Nucleus accumbens (tissue), 56 donors: ENCODE results near the gene TGM5.
"Not testable (repeated sequence)": the region's sequence is repeated elsewhere in the genome, so short reads cannot be mapped to it uniquely, and the experiment has no call there.

Experiments
- DNase-seq, 56 donors: peaks; one replicate each; lab custom pipeline; 2025; lab: John Stamatoyannopoulos, UW

TGM5 gene

DNA sequence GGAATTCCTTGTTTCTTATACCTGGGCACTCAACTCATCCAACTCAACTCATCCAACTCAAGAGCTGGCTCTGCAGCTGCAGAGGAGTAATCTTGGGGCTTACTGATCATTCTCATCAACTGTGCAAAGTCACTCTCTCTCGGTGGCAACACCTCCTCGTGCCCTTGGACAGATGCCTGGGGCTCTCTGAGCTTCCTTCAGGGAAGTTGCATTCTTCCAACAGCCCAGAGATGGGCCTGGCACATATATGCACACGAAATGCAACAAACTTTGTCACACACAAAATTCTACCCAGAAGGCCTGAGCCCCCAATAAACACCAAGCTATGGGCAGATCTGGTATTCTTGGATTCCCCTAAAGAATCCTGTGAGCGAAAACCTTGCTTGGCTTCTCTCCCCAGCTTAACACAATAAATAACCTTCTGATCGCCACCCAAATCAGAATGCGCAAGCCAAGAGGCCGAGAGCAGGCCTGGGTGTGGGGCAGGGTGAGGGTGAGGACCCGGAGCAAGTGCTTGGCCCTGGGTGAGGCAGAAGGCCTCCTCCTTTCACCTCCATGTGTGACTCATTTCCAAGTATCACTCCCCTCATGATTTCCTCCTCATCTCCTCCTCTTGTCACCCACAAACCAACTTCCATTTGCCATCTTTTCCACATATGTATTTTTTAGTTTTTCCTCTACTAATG is 15.4 kb downstream of the TGM5 start:
- DNase-seq, result no peak

DNA sequence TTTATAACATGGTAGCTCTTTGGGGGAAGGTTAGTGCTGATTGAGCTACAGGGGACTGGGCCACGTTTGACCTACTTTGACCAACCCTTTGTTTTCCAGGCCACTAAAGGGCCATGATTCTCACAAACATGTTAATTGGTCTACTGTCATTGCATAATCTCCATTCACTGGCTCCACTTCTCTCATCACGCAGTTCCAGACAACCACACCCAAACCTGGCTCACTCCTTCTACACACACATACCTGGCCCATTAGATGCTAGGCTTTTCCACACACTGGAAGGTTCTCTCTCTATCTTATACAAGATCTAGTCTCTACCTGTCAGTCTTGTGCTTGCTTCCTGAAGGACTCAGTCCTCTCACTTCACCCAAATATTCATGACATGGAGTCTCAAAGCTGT is 15.9 kb downstream of the TGM5 start:
- DNase-seq, result no peak

DNA sequence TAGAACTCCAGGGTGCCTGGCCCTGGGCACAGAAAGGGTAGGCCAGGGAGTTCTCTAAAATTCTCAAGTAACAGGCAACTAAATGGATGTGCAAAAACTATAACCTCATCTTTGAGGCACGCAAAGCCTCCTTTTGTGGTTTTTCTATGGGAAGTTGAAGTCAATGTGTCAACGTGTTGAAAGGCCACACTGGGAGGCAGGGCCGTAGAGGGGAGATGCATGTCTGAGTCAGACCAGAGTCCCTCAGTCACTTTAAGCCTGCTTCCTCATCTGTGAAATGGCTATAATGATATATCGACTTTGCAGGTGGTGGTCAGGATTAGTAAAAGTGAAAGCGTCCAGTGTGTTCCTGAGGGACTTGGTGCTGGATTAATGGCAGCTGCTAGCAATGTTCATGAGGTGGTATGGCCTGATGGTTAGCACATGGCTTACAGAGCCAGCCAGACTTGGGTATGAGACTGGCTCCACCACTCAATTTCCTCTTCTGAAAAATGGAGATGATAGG is 17.0 kb downstream of the TGM5 start:
- no peak for DNase-seq

DNA sequence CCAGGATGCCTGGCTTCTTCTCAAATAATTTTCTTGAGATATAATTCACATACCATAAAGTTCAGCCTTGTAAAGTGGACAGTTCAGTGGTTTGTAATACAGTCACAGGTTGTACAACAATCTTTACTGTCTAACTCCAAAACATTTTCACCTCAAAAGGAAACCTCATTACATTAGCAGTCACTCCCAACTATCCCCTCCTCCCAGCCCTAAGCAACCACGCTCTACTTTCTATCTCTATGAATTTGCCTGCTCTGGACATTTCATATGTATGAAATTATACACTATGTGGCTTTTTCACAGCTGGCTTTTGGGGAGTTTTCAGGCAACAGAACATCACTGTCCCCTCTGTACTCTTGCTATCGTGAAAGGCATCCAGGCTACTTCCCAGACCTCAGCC is 17.5 kb downstream of the TGM5 start:
- DNase-seq, result no peak

DNA sequence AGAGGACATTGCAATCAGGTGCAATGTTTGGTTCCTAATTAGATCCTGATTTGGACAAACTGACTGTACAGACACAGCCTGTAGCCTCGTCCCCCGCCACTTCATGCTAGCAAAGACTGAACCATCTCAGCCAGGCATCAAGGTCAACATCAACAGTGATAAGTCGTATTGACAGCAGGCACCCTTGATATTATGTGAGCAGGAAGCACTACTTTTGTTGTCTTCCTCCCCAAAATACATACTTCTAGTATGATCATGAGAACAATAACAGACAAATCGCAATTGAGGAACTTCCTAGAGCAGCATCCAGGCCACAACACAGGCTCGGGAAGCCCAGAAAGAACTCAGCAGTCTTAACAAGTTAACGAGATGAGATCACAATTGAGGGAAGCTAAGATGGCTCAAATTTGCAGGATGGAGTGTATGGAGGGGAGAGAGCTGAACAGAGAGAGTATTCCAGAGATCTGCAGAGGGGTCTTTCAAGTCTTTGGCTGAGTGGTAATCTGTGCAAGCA is 20.4 kb downstream of the TGM5 start:
- no peak for DNase-seq

DNA sequence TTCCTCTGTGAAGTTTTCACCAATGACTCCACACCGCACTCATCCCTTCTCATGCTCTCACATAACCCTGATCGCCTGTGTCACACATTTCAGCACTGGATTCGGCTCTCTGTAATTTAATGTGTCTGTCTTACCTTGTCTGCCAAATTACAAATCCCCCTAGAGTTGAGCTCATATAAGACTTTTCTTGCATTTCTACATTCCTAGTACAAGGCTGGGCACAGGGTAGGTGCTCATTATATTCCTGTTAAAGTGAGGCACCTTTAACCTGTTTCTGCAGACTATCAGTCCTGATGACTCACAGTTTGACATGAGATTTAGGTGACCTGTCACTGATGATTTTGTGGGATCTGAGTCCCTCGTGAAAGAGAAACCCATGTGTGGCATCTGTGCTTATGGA is 22.6 kb downstream of the TGM5 start:
- no peak for DNase-seq

DNA sequence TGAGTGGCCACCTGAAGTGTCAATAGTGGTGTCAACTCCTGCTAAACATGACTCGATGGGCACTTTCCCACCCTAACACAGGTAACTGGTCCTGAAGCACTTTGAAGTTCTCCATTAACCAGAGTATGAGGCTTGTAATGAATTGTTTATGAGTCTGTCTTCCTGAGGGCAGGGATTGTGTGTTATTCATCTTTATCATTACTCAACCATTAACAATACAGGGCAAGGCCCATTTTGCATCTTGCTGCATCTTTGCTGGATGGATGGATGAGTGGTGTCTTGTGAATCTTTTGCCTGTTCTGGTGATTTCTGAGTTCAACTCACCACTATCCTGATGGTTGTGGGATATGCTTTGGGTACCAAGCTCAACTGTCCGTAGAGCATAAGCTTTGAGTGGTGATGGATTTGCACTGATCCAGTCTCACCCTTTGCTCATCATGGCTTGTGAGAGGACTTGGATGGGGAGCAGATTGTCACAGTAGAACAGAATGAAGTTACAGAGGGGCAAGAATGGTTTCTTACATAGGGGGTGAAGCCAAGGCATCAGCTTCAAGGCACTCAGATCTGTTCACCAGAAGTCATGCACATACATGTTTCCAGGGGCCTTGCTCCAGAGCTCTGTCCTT is 23.6 kb downstream of the TGM5 start:
- no peak for DNase-seq

DNA sequence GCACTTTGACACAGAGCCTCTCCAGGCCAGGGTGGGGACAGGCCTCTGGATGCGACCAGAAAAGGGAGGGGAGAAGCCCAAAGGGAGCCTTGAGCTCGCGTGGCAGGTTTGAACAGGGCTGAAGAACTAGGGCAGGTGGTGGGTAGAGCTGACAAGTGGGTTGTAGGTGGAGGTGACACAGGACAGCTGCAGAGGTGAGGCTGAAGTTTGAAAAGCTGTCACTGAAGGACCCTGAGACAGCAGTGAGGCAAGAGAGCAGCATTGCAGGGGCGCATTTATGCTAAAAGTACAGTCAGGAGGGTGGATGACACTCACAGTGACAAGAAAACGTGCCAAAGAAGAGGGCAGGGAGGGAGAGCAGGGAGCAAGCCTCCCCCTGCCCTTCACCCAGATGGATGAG is 24.1 kb downstream of the TGM5 start:
- no peak for DNase-seq

DNA sequence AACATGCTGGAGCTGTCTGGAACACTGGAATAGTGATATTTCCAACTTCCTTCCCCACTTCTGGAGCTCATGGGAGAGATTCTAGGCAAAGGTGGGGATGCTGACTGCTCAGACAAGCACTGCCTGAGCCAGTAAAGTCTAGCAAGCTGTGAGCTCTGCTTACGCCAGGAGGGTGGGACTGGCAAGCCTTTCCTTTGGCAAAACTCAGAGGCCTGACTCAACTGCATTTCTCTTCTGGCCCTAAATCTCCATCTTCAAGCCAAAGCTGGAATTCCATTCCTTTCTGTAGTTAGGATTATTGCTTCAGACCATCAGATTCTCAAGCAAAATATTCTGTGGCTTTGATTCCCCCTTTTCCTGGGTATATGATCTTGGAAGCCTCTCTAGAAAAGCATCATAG is 25.6 kb downstream of the TGM5 start:
- DNase-seq, result peak in 10 of 56 donors; percentile 3 to 31 (median 13)

DNA sequence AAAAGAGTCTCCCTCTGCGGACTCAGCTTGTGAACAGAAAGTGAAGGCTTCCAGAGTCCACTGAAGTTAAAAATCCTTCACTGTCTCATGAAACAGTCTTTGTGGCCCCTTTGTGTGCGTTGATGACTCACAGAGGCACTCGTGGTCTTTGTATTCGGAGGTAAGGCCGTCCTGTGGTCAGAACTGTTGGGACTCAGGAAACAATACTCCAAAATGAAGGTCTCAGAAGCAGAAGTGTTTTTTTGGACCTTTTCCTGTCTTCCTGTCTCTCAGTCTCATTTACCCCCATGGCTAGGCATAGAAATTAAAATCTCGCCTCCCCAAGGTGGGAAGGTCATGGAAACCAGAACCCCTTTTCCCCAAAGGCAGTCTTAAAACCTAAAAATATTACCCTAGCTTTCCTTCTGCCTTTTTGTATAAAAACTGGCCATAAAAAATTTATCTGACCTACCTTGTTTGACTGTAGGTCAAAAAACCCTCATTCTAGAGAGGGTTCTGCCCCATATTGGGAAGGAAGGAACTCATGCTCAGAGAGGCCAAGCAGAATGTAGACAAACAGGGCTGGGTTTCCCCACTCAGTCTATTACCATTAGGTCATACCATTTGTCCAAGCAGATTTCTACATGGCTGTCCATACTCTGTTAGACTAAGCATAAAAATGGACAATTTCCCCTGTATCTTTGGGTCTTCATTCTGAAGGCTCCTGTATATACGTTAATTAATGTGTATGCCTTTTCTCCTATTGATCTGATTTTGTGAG is 26.8 kb downstream of the TGM5 start:
- no peak for DNase-seq

DNA sequence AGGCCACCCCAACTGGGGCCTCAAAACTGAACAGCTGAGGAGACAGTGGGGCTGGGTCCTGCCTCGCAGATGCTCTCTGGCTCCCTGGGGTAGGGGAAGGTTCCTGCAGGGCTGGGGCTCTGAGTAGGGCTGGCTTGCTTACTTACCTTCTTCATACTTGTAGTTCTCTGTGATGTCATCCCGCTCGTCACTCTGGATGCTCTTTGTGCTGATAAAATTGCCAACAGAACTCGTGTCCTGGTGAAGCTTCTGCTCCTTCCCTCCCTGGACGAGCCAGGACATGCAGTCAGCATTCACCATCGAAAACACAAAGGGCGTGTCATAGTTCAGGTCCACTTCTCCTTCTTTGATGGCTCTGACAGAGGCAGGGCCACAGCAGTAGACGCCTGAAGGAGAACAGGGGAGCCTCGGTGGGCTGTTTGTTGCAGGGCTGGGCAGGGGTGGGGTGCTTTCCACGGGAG is 28.0 kb downstream of the TGM5 start:
- DNase-seq, result no peak

DNA sequence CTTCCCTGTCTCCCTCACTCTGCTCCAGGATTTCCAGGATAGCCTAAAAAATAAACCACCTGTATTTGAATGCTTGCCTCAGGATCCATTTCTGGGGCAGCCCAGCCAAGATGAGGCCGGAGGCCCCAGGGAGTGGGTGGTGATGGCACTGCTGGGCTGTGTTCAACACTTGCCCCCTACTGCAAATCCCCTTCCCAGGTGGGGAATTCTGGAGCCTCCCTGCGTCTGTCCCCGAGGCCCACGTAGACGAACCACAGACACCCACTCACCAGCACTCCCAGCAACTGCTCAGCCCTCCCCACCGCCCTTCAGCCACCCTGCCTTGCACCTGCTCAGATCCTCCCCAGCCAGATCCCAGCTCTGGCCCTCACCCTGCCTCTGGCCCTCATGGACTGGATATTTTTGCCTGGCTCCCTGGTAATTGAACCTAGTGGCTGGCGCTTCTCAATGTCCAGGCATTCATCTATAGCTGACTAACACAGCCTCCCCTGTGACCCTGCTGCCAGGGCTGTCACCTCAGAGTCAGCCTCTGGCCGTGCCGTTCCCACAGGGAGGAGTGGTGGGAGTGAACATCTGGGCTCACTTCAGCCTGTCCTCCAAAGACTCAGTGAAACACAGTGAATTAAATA is 28.8 kb downstream of the TGM5 start:
- no peak for DNase-seq

DNA sequence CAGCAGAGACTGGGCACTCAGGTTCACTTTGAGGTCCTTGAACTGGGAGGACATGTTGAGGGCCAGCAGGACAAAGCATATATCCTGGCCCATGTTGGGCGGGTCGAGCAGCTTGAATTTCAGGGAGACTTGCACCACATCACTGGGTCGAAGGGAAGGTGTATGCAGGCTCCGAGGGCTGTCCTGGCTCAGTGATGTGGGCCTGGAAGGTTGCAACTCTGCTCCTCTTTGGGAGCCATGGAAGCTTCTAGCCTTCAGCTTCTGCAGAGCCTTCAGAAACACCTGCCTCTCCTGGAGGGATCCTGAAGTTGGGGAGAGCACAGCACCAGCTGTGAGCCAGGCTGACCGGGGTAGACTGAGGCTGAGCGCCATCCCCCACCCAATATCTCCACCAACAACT is 31.2 kb downstream of the TGM5 start:
- no peak for DNase-seq

DNA sequence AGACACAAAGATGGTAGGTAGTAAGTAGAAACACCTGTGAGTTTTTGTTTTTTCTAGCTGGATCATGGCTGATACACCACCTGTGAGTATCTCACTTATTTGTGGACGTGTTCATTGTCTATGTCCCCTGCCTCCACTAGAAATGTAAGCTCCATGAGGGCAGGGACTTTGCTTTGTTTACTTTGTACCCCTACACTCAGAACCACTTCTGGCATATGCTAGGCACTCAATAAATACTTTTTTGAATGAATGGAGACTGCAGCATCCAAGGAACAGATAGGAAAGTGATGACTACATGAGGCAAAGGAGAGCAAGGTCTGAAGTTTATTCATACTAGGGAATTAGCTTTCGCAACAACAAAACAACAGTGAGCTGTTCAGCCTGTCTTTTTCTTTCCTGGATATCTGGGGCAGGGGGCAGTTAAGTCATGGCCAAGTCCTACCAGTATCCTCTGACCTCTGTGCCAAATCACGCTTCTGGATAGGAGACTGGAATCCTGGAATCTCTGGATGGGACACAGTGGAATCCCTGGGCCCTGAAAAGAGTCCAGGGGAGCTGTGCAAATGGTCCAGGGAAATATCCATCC is 34.3 kb downstream of the TGM5 start:
- no peak for DNase-seq

DNA sequence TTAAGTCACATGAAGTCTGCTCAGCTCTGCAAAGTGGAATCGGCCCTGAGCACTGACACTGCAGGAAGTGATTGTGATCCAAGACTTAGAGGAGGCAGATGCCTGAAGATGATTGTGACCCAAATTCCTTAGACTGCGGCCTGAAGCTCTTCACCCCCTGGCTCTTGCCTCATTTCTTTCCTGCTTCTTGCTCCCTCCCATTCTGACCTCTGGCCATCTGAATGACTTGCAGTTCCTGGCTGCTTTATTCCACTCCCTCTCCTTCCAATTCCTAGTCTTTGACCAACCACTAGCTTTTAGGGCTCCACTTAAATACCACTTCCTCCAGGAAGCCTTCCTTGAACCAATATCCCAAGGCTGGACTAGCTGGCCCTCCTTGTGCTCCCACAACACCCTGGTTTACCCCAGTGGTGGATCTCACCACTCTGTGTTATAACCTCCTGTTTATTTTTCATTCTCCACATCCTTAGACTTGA is 36.0 kb downstream of the TGM5 start:
- DNase-seq, result no peak

DNA sequence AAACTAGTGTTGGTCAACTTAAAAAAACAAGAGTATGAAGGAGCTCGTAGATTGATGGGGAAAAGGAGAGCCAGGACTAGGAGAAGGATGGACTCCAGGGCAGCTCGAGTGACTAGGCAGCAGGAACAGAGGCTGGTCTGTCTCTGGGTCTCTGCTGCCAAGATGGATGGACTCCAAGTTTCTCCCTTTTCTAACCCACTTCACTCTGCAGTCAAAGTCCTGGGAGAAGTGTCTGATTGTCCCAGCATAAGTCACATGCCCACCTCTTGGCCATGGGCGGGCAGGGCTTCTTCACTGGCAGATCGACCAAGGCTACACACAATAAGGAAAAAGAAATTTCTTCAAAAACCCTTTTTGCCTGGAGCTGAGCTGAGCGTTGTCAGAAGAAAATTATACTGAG is 36.8 kb downstream of the TGM5 start:
- DNase-seq, result peak in 40 of 56 donors; percentile 1 to 68 (median 32)

DNA sequence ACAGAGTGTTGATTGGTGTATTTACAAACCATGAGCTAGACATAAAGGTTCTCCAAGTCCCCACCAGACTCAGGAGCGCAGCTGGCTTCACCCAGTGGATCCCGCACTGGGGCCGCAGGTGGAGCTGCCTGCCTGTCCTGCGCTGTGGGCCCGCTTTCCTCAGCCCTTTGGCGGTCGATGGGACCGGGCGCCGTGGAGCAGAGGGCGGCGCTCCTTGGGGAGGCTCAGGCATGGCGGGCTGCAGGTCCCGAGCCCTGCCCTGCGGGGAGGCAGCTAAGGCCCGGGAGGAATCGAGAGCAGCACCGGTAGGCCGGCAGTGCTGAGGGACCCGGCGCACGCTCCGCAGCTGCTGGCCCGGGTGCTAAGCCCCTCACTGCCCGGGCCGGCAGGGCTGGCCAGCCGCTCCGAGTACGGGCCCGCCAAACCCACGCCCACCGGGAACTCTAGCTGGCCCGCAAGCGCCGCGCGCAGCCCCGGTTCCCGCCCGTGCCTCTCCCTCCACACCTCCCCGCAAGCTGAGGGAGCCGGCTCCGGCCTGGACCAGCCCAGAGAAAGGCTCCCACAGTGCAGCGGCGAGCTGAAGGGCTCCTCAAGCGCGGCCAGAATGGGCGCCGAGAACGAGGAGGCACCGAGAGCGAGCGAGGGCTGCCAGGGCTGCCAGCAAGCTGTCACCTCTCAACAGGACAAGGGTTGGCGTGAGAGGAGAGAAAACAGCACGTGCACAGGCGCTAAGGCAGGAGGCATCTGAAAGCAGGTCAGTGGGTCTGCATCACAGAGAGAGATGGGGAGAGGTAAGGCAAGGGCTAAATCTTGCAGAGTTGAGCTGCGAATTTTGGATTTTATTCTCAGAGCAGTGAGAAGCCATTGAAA is 40.1 kb downstream of the TGM5 start:
- DNase-seq, result no peak

DNA sequence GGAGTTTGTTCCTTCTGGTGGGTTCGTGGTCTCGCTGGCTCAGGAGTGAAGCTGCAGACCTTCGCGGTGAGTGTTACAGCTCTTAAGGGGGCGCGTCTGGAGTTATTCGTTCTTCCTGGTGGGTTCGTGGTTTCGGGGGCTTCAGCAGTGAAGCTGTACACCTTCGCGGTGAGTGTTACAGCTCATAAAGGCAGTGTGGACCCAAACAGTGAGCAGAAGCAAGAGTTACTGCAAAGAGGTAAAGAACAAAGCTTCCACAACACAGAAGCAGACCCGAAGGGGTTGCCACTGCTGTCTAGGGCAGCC is 40.8 kb downstream of the TGM5 start:
- not testable (repeated sequence) for DNase-seq

DNA sequence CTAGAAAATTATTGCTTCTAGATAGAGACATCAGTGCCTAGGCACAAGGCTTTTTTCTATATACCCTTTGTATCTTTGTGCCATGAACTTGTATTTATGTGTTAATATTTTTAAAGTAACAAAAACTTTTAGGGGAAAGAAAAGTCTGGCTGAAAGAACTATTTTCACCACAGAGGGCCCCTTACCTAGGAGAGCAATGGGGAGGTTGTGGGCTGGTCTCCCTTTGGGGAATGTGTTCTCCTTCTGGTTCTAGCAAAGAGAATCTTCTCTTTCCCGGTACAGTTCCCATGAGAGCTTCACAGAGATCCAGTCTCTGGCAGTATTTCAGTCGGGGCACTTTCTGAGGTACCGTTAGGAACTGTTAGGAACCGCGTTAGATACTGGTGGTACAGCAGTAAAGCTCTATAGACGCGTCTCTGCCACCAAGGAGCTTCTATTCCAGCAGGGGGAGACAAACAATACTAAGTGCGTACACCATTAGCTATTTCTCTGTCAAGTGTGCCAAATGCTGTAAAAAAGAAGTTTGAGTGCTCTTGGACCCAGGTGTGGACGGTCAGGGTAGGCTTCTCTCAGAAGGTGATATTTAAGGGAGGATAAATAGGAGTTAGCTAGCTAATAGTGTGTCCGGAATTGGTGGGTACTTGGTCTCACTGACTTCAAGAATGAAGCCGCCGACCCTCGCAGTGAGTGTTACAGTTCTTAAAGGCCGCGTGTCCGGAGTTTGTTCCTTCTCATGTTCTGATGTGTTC is 41.4 kb downstream of the TGM5 start:
- DNase-seq, result peak in 22 of 56 donors; percentile 1 to 55 (median 10)
